Posterior vena cava (tissue), 2 donors: Measurements from ENCODE around the gene PRKRA. TPM values are rescaled to one million over a fixed set of nuclear protein-coding genes. Genes with fewer than 3 reads are reported as not detected.

Experiments
- DNase-seq: peaks from one replicate; pipeline ENCODE4 v3.0.0-alpha.2; 2020; ENCODE audit warnings: low spot score
- intact Hi-C, 2 donors: fragments of 100-400 bp; cut with DNase I; formaldehyde crosslinking; loops; one replicate each; pipeline versions ENCODE4 v1.14.1 to v1.14.2; 2022 to 2023
- total RNA-seq, 2 donors: library from RNA; stranded (reverse); fragmentation: NEBNext Ultra II Directional; extraction: Animal tissue kit (Norgen Biotek cat#: 25700); gene quantifications; one replicate each; pipeline ENCODE4 v1.2.1, GENCODE V29; 2021
- donor health status: DM: yes; HTN: yes; CAD: no.
- donor health status: DM: yes; HTN: yes; CAD: no.

Gene PRKRA
- total RNA-seq, 2 donors from 2014 or later: 51.0 to 58.9 TPM

DNA sequence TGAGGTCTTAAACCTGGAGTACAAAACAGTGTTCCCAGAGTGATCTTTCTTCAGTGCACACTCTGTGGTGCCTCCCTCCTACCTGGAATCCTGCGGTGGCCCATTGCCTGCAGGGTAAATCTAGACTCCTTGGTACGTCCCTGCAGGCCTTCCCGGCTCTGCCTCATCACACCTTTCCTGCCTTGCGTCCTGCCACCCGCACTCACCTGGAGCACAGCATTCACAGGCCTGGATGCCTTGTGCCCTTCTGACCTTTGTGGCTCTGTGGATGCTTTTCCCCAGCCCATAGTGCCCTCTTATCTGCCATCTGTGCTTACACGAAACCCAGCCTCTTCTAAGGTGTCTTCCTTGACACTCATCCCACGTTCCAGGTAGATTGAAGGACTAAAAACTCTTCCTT lies 62.7 kb downstream of the PRKRA start:
- intact Hi-C loops: no loop called here
- DNase-seq: no peak

DNA sequence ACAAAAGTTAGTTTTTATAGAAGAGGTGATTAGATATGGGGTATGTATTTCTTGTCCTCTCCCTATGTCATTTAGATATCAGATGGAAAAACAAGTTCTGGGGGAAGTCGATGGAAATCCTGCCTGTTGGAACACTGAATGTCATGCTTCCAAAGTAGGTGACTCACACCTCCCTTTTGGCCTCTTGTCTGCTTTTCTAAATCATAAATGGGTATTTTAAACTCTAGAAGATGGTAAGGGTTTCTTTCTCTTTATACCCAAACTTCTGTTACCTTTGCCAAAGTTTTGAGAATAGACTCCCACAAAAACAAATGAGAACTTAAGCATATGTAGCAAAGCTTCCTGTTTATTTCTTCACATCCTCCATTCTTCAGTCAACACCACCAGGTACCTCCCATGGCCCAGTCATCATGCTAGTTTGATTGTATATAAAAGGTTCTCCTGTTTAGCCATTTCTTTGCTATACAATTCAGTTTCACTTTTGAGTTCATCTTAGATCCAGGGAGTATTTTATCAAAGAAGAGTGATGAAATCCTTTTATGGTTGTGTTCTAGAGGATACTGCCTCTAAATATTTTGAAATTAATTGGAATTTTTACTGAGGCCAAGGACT lies 63.9 kb downstream of the PRKRA start:
- intact Hi-C loops: no loop called here
- DNase-seq: no peak

DNA sequence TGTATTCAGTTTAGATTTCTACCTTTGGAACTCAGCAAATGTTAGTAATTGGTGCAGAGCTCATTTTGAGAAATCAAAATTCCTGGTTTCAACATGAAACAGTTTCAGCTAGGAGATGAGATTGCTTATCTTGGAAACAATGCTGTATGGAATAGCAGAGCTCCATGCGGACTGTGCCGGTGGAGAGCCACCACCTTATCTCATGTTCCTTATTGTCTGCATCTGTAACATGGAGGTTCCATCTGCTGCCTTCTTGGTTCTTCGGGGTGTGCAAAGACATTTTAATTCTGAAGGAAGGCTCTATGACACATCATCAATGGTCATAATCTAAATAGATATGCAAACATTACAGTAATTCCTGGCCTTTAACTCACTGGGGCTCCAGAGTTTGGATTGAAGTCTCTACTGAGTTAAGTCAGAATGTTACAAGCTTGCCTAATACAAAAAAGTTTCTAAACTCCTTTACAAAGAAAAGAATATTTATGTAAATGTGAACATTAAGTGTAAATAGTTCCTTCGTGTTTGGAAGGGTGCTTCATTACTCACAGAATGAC lies 65.3 kb downstream of the PRKRA start:
- no peak for DNase-seq
- intact Hi-C loops: no loop called here

DNA sequence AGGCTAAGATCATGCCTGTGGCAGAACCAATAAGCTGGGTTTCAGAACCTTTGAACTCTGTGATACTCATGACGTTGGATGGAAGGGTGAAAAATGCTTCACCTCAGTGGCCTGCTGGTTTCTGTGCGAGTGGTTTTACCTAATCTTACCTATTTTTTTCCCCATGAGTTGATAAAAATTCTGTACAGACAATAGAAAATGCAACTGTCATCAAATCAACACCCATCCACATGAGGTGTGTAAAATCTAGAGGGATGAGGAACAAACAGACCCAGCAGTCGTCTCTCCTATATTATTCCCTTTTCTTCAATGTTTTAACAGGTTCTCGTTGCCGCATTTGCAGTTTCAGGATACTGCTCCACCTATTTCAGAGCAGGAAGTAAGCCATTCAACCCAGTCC lies 67.3 kb downstream of the PRKRA start:
- DNase-seq: no peak
- intact Hi-C loops: no loop called here

Other genes starting within 250 kb of the PRKRA start
- 1 to 10 TPM; 2.7 to 5.0 TPM for gene PJVK, start 203 bp upstream of the PRKRA start, total RNA-seq
- gene FKBP7, start 27.4 kb upstream of the PRKRA start, total RNA-seq: 10 to 100 TPM; 15.0 to 30.4 TPM
- gene PLEKHA3, start 29.3 kb upstream of the PRKRA start, total RNA-seq: 10 to 100 TPM; 37.2 to 45.1 TPM